ENCODE measurements around the gene WDR38. TPM values are rescaled to one million over a fixed set of nuclear protein-coding genes. Genes with fewer than 3 reads are reported as not detected.

The WDR38 gene
- total RNA-seq, 1 donor = not detected

- H3K4me3 ChIP-seq (ENCODE audit: insufficient read depth, low read length) = peak overlapping the region; percentile 41
- H3K4me2 ChIP-seq (ENCODE audit: insufficient read depth, low read length) = peak overlapping the region; percentile 78
- H3K79me2 ChIP-seq (ENCODE audit: insufficient read depth, low read length) = no peaks in the 10 kb centered on the region
- DNase-seq (ENCODE audit: insufficient read length, low spot score, missing footprints) = no peak
- H3K4me1 ChIP-seq (ENCODE audit: insufficient read depth, low read length) = peaks cover 28% of the 10 kb centered on the region
- peak overlapping the region; percentile 77 for H2AFZ ChIP-seq (ENCODE audit: low read length)
- H3K27me3 ChIP-seq (ENCODE audit: insufficient read depth, low read length) = no peaks in the 10 kb centered on the region
- no peaks in the 10 kb centered on the region for H3K9me3 ChIP-seq (ENCODE audit: low read depth, low read length)
- no peaks in the 10 kb centered on the region for H3K36me3 ChIP-seq (ENCODE audit: insufficient read depth, low read length)
- H3K27ac ChIP-seq (ENCODE audit: low read depth, low read length) = peak overlapping the region; percentile 91
- no peaks in the 10 kb centered on the region for H4K20me1 ChIP-seq (ENCODE audit: insufficient read depth, low read length)
- no peak for TF ChIP-seq CTCF (IDR thresholded peaks at IDR 0.05; ENCODE audit: extremely low read depth, low read depth, low read length)
These were observed 40.2 kb upstream of the WDR38 start for GRCh38 chr9:124813041-124813440.

GRCh38 chr9:124813501-124814163, 39.6 kb upstream of the WDR38 start:
- no peaks in the 10 kb centered on the region for H4K20me1 ChIP-seq (ENCODE audit: insufficient read depth, low read length)
- peaks cover 34% of the 10 kb centered on the region for H3K4me1 ChIP-seq (ENCODE audit: insufficient read depth, low read length)
- no peaks in the 10 kb centered on the region for H3K36me3 ChIP-seq (ENCODE audit: insufficient read depth, low read length)
- no peak overlapping the region for H3K27ac ChIP-seq (ENCODE audit: low read depth, low read length)
- H3K9me3 ChIP-seq (ENCODE audit: low read depth, low read length) = no peaks in the 10 kb centered on the region
- H2AFZ ChIP-seq (ENCODE audit: low read length) = no peak overlapping the region
- H3K27me3 ChIP-seq (ENCODE audit: insufficient read depth, low read length) = no peaks in the 10 kb centered on the region
- no peak for TF ChIP-seq CTCF (IDR thresholded peaks at IDR 0.05; ENCODE audit: extremely low read depth, low read depth, low read length)
- no peaks in the 10 kb centered on the region for H3K79me2 ChIP-seq (ENCODE audit: insufficient read depth, low read length)
- no peak overlapping the region for H3K4me3 ChIP-seq (ENCODE audit: insufficient read depth, low read length)
- no peak overlapping the region for H3K4me2 ChIP-seq (ENCODE audit: insufficient read depth, low read length)
- DNase-seq (ENCODE audit: insufficient read length, low spot score, missing footprints) = no peak

DNA sequence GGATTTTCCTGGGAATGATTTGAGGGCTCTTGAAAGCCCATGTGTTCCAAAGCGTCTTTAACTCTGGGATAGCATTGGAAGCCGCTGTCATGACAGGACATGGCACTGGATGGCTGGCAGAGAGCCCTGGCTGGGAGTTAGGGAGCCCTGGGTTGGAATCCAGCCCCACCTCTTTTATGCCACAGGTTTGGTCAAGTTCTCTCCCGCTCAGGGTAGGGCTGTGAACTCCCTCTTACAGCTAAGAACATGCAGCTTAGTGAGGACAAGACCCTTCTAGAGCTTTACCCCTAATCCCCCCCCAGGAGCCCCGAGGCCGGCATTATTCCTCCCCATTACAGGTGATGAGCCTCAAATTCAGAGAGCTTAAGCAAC, 39.1 kb upstream of the WDR38 start:
- Histone ChIP-seq H3K27me3 (ENCODE audit: insufficient read depth, low read length) (no peaks in the 10 kb centered on the region), H4K20me1 (ENCODE audit: insufficient read depth, low read length) (no peaks in the 10 kb centered on the region), H3K36me3 (ENCODE audit: insufficient read depth, low read length) (no peaks in the 10 kb centered on the region), H3K4me2 (ENCODE audit: insufficient read depth, low read length) (no peak overlapping the region), H3K79me2 (ENCODE audit: insufficient read depth, low read length) (no peaks in the 10 kb centered on the region), H3K27ac (ENCODE audit: low read depth, low read length) (no peak overlapping the region), H3K4me3 (ENCODE audit: insufficient read depth, low read length) (no peak overlapping the region), H2AFZ (ENCODE audit: low read length) (no peak overlapping the region), H3K9me3 (ENCODE audit: low read depth, low read length) (no peaks in the 10 kb centered on the region), H3K4me1 (ENCODE audit: insufficient read depth, low read length) (peaks cover 36% of the 10 kb centered on the region)
- DNase-seq (ENCODE audit: insufficient read length, low spot score, missing footprints) = no peak
- no peak for TF ChIP-seq CTCF (IDR thresholded peaks at IDR 0.05; ENCODE audit: extremely low read depth, low read depth, low read length)

- no peak for TF ChIP-seq CTCF (IDR thresholded peaks at IDR 0.05; ENCODE audit: extremely low read depth, low read depth, low read length)
- no peak overlapping the region for H3K27ac ChIP-seq (ENCODE audit: low read depth, low read length)
- H3K36me3 ChIP-seq (ENCODE audit: insufficient read depth, low read length) = no peaks in the 10 kb centered on the region
- H3K4me1 ChIP-seq (ENCODE audit: insufficient read depth, low read length) = peaks cover 36% of the 10 kb centered on the region
- H3K4me3 ChIP-seq (ENCODE audit: insufficient read depth, low read length) = no peak overlapping the region
- H3K4me2 ChIP-seq (ENCODE audit: insufficient read depth, low read length) = no peak overlapping the region
- no peaks in the 10 kb centered on the region for H3K9me3 ChIP-seq (ENCODE audit: low read depth, low read length)
- H3K79me2 ChIP-seq (ENCODE audit: insufficient read depth, low read length) = no peaks in the 10 kb centered on the region
- no peak overlapping the region for H2AFZ ChIP-seq (ENCODE audit: low read length)
- no peaks in the 10 kb centered on the region for H4K20me1 ChIP-seq (ENCODE audit: insufficient read depth, low read length)
- H3K27me3 ChIP-seq (ENCODE audit: insufficient read depth, low read length) = no peaks in the 10 kb centered on the region
- no peak for DNase-seq (ENCODE audit: insufficient read length, low spot score, missing footprints)
These were observed 37.7 kb upstream of the WDR38 start for GRCh38 chr9:124815601-124816000.
